ENCODE results near the gene ERBB2.
"Not testable (repeated sequence)": the region's sequence is repeated elsewhere in the genome, so short reads cannot be mapped to it uniquely, and the experiment has no call there.

Gene ERBB2

DNA sequence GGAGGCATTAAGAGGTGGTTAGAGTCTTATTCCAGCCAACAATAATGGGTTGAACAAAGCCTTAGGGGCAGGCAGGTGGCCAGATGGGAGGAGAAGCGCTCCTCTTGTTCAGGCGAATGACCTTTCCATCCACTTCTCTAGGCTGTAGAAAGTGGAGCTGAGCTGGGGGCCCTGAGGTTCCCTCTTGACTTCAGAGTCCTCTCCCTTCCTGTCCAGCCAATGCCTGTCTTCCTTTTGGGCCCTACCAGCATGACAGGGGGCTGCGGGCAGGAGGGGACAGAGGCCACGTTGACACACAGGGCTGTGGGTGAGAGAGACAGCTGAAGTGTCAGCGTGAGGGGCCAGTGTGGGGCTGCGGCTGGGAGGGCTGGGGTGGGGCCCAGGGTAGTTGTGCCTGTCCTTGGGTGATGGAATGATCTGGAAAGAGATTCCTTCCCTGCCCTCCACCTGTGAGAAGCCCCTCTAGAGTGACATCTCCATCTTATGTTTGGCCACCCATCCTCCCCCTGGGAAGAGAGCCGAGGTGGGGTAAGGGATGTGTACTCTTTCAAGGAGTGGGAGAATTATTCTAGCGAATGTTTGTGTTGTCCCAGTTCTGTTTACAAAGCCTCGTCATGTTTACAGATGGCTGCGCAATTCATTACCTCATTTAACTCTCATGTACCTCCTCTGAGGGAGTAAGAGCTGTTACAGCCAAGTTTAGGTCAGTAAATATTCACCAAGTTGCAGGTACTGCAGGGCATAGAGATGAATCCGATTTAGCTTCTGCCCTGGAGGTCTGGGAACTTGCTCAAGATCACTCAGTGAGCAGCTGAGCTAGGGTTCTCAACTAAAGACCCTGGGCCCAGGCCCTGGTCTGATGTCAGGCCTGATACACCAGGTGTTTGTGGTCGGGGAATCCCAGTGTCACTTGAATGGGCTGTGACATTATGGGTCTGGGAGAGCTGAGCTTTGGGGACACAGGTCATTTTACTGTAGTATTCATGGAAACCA, 3.3 kb downstream of the ERBB2 start:
- no peak for DNase-seq (ENCODE audit: low read depth in 2 of 2, low spot score in 1 of 2)

GRCh38 chr17:39703913-39704312, 4.0 kb downstream of the ERBB2 start:
- no peak for DNase-seq (ENCODE audit: low read depth in 2 of 2, low spot score in 1 of 2)

DNA sequence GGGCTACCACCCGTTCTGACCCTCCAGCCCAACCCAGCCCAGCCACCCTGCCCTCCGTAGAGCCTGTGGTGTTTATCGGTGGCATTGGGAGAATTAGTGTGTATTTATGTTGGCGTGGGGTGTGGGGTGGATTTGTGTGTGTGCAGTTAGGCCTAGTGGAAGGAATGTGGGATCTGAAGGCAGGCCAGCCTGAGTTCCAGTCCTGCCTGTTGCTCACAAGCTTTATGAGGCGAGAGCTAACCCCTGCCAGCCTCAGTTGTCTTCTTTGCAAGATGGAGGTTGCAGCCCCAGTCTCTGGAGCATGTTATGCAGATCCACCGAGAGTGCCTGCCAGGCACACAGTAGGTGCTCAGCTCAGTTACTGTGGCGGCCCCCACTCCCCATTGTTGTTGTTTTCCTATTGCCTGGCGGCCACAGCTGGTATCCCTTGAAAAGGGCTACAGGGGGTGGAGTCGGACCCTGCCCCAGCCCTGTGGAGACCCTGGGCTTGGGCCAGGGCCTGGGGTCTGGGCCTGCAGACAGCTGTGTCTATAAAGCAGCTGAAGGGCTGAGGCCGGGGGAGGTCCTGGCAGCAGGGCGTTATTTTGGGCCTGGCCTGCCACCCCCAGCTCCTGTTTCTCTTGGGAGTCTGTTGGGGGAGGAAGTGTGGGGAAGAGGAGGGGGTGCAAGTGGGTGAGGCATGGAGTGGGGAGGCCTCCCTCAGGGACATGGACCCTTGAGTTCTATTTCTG, 5.1 kb downstream of the ERBB2 start:
- DNase-seq (ENCODE audit: low read depth in 2 of 2, low spot score in 1 of 2): no peak

GRCh38 chr17:39705786-39706348, 6.0 kb downstream of the ERBB2 start:
- DNase-seq (ENCODE audit: low read depth in 2 of 2, low spot score in 1 of 2): no peak

GRCh38 chr17:39706383-39706782, 6.5 kb downstream of the ERBB2 start:
- no peak for DNase-seq (ENCODE audit: low read depth in 2 of 2, low spot score in 1 of 2)

DNA sequence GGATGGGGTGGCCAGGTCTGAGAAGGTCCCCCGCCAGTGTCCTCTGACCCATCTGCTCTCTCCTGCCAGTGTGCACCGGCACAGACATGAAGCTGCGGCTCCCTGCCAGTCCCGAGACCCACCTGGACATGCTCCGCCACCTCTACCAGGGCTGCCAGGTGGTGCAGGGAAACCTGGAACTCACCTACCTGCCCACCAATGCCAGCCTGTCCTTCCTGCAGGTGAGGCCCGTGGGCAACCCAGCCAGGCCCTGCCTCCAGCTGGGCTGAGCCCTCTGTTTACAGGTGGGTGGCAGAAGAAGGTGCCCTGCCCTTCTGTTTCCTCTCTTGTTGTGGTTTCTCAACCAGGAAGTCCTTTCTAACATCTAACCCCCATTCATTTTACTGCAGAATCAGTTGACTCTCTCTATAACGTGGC, 7.1 kb downstream of the ERBB2 start:
- DNase-seq (ENCODE audit: low read depth in 2 of 2, low spot score in 1 of 2): no peak

DNA sequence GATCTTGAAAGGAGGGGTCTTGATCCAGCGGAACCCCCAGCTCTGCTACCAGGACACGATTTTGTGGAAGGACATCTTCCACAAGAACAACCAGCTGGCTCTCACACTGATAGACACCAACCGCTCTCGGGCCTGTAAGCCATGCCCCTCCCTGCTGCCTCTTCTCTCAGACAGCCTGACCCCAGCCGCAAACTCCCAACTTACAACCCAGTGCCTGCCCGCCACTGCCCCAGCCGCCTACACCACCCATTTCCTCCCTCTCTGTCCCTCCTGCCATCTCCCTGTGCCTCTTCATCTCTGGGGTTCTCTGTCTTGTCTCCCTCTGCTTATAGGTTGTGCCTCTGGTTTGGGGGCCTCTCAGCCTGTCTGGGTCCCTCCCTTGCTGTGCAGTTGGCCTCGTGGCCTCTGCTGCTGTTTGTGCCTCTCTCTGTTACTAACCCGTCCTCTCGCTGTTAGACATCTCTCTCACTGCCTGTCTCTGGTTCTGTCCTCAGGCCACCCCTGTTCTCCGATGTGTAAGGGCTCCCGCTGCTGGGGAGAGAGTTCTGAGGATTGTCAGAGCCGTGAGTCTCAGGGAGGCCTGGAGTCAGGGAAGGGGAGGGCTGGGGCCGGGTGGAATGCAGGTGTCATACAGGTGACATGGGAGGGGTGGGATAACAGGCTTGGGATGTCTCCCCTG, 9.6 kb downstream of the ERBB2 start:
- DNase-seq (ENCODE audit: low read depth in 2 of 2, low spot score in 1 of 2): no peak

- no peak for DNase-seq (ENCODE audit: low read depth in 2 of 2, low spot score in 1 of 2)
Measured at GRCh38 chr17:39709998-39710964, 10.4 kb downstream of the ERBB2 start.

GRCh38 chr17:39711071-39711470, 11.2 kb downstream of the ERBB2 start:
- not testable (repeated sequence) for DNase-seq (ENCODE audit: low read depth in 2 of 2, low spot score in 1 of 2)

- DNase-seq (ENCODE audit: low read depth in 2 of 2, low spot score in 1 of 2): no peak
Measured at GRCh38 chr17:39711851-39712250, 12.0 kb downstream of the ERBB2 start.

- DNase-seq (ENCODE audit: low read depth in 2 of 2, low spot score in 1 of 2): no peak
Measured at GRCh38 chr17:39714234-39714633, 14.4 kb downstream of the ERBB2 start.

DNA sequence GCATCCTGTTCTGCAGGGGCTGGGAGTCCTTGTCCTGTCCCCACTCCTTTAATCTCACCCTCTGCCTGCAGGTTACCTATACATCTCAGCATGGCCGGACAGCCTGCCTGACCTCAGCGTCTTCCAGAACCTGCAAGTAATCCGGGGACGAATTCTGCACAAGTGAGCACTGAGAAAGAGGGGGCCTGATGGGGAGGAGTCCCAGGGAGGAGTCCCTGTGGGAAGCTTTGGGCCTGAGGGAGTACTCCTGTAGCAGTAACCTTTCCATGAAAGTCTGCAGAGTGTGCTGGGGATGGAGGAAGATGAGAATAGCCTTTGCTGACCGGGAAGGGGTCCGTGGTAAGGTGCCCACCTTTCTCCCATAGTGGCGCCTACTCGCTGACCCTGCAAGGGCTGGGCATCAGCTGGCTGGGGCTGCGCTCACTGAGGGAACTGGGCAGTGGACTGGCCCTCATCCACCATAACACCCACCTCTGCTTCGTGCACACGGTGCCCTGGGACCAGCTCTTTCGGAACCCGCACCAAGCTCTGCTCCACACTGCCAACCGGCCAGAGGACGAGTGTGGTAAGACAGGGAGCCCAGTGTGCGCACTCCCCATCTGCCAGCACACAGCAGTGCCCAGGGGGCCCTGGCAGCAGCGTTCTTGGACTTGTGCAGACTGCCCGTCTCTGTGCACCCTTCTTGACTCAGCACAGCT, 15.7 kb downstream of the ERBB2 start:
- no peak for DNase-seq (ENCODE audit: low read depth in 2 of 2, low spot score in 1 of 2)

GRCh38 chr17:39716073-39716818, 16.4 kb downstream of the ERBB2 start:
- no peak for DNase-seq (ENCODE audit: low read depth in 2 of 2, low spot score in 1 of 2)

GRCh38 chr17:39716879-39717536, 17.1 kb downstream of the ERBB2 start:
- no peak for DNase-seq (ENCODE audit: low read depth in 2 of 2, low spot score in 1 of 2)

- no peak for DNase-seq (ENCODE audit: low read depth in 2 of 2, low spot score in 1 of 2)
Measured at GRCh38 chr17:39717660-39718059, 17.8 kb downstream of the ERBB2 start.

DNA sequence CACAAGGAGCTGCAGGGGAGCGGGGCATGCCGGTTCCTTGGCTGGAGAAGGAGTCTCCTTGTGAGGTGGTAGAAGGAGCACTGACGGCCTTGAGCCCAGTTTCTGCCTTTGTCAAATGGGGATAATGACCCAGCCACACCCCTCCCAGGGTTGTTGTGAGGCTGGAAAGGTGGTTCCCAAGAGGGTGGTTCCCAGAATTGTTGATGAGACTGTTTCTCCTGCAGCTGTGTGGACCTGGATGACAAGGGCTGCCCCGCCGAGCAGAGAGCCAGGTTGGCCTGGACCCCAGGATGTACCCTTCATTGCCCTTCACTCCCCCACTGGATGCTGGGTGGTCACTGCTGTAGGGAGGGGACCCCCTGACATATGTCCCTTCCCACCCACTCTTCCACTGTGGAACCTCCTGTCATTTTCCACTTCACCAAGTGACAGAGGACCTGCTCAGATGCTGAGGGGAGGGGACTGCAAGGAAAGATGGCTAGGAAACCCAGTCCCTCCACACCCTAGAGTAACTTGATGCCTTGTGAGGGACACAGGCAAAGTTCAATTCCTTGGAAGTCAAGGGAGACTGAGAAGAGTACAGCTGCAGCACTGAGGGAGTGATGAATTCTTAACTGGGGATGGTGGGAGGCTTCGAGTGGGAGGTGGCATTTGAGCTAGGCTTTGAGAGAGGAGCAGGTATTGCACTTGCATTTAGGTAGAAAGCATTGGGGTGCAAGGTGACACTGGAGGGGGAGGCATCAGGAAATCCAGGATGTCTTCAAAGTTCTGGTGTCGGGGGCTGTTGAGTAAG, 19.9 kb downstream of the ERBB2 start:
- no peak for DNase-seq (ENCODE audit: low read depth in 2 of 2, low spot score in 1 of 2)

- DNase-seq (ENCODE audit: low read depth in 2 of 2, low spot score in 1 of 2): no peak
Measured at GRCh38 chr17:39722104-39722503, 22.2 kb downstream of the ERBB2 start.

Measured in stimulated activated CD8-positive, alpha-beta memory T cell treated with anti-CD3 and anti-CD28 coated beads, Interleukin-4, amount 100 ng/mL, for 1 hour (primary cell).